Nephron (organoid): ENCODE measurements around the gene ZSWIM2.

Experiments used
- H3K27ac Mint-ChIP-seq, 3 experiments: 2 replicates each; pipeline ENCODE4 v1.8.0; 2020; ENCODE audit warnings: mixed read lengths in 3 of 3, mild to moderate bottlenecking in 2 of 3, moderate library complexity in 1 of 3
- H3K27me3 Mint-ChIP-seq: 2 replicates; pipeline ENCODE4 v1.8.0; 2021; ENCODE audit warnings: low read depth, mild to moderate bottlenecking, moderate library complexity, mixed read lengths
- H3K36me3 Mint-ChIP-seq: 2 replicates; pipeline ENCODE4 v1.8.0; 2020; ENCODE audit warnings: low read depth, mixed read lengths
- H3K4me1 Mint-ChIP-seq: 2 replicates; pipeline ENCODE4 v1.8.0; 2020; ENCODE audit warnings: mixed read lengths
- H3K4me3 Mint-ChIP-seq, 3 experiments: 2 replicates each; pipeline ENCODE4 v1.8.0; 2020; ENCODE audit warnings: mild to moderate bottlenecking in 3 of 3, mixed read lengths in 3 of 3, moderate library complexity in 2 of 3
- H3K9me3 Mint-ChIP-seq: 2 replicates; pipeline ENCODE4 v1.8.0; 2020; ENCODE audit warnings: mixed read lengths
- CTCF ChIP-seq, 3 experiments: fragments of 200-600 bp; sonication (generic); IDR thresholded peaks; one replicate each; pipeline ENCODE4 v1.5.0; 2021; ENCODE audit warnings: antibody characterized with exemption in 3 of 3; ENCODE audit not compliant: unreplicated experiment in 3 of 3

The ZSWIM2 gene

DNA sequence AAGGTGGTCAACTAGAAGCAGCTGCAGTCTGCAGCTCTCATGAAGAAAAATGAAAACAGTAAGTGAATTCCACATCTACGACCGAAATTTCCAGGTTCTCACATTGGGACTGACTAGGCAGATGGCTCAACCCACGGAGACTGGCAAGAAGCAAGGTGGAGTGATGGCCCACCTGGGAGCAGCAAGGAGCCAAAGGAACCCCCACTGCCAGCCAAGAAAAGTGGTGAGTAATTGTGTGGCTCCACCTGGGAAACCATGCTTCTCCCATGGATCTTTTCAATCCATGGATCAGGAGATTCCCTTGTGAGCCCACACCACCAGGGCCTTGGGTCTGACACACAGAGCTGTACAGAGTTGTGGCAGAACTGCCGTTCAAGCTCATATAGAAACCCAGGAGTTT lies 64.0 kb downstream of the ZSWIM2 start:
- no peak for TF ChIP-seq CTCF (IDR thresholded peaks at IDR 0.05; ENCODE audit: unreplicated experiment in 3 of 3)
- Mint-ChIP-seq H3K27me3 (no peaks in the 10 kb centered on the region), H3K4me3 (no peak overlapping the region), H3K9me3 (peaks cover 32% of the 10 kb centered on the region), H3K27ac (no peak overlapping the region), H3K4me1 (no peaks in the 10 kb centered on the region), H3K36me3 (no peaks in the 10 kb centered on the region)

- Mint-ChIP-seq H3K36me3 (no peaks in the 10 kb centered on the region), H3K9me3 (peaks cover 26% of the 10 kb centered on the region), H3K4me3 (no peak overlapping the region), H3K4me1 (no peaks in the 10 kb centered on the region), H3K27me3 (peaks cover 6% of the 10 kb centered on the region), H3K27ac (no peak overlapping the region)
- TF ChIP-seq CTCF (IDR thresholded peaks at IDR 0.05; ENCODE audit: unreplicated experiment in 3 of 3): no peak
Observed at GRCh38 chr2:186783254-186783653, 65.7 kb downstream of the ZSWIM2 start.

DNA sequence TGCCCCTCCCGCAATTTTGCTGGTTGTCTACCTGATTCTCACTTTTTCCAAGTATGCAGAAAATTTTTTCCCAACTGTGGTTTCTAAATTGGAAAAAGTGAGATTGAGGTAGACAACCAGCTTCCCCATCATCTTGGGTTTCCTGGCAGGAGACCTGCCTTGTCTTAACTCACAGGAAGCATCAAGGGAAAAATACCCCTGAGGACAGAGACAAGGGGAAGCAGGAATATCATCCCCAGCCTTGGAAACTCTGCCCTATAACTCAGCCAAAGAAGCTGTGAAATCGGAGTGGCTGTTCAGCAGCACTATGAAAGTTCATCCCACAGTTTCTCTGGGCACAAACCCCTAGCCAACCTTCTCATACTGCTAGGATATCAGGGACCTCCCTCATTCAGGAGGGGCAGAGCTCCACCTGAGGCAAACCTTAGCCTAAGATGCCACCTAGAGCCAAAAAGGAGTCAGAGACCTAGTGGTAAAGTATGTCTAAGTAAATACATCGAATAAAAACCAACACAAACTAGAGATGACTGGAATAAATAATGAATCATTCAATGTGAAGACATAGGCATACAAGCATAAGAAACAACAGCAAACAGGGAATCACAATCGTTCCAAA lies 68.2 kb downstream of the ZSWIM2 start:
- TF ChIP-seq CTCF (IDR thresholded peaks at IDR 0.05; ENCODE audit: unreplicated experiment in 3 of 3): peak in 1 of 3 experiments; percentile 13
- Mint-ChIP-seq H3K27ac (no peak overlapping the region), H3K27me3 (peaks cover 6% of the 10 kb centered on the region), H3K9me3 (peaks cover 22% of the 10 kb centered on the region), H3K4me1 (no peaks in the 10 kb centered on the region), H3K4me3 (no peak overlapping the region), H3K36me3 (no peaks in the 10 kb centered on the region)
